Anterior cingulate cortex (tissue), 58 donors: ENCODE data around the gene ZFP91.
A peak's percentile ranks its signal among the peaks of the same experiment; 100 is the strongest.

ENCODE experiments used
- DNase-seq, 58 donors: peaks; one replicate each; lab custom pipeline; 2025; lab: John Stamatoyannopoulos, UW

The ZFP91 gene

DNA sequence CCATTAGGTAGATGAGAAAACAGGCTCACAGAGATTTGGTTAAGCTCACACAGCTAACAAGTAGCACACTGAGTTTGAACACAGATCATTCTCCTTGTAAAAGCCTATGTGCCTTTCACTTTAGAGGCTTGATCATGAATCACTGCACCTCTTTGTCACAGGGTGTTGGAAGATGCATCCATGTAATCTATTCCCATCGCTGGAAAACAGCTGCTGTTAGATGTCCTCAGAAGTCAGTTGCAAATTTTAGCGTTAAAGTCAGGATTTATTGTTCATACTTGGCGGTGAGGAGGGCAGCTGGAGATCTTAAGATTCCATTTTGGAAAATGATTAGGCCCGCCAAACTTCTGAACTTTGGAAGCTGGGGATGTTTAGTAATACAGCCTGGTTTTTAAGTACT is 46.2 kb downstream of the ZFP91 start:
- DNase-seq = no peak

GRCh38 chr11:58625826-58626460 is 47.1 kb downstream of the ZFP91 start:
- DNase-seq = no peak

- no peak for DNase-seq
Observed at GRCh38 chr11:58626934-58627483, 48.1 kb downstream of the ZFP91 start.

DNA sequence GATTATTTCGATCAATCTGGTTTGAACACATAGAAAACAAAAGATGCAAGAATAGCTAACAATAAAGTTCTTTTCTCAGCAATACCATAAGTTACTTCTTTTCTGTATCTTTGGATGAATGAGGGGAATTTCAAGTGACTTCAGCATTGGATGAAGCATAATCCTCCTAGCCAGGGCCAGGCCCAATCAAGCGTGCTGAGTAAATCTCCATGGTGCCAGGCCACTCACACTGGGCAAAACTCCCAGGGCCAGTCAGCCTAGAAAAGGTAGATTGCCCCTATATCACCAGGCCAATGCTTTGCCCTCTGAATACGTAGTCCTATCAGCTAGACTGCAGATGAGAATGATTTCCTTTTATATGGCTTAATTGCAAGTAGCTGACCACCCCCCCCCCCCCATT is 49.6 kb downstream of the ZFP91 start:
- peak in 14 of 58 donors; percentile 5 to 48 (median 17) for DNase-seq

- DNase-seq = peak in 2 of 58 donors; percentile 3 to 10
Observed at GRCh38 chr11:58629857-58630256, 51.0 kb downstream of the ZFP91 start.

GRCh38 chr11:58631378-58631777 is 52.5 kb downstream of the ZFP91 start:
- DNase-seq = no peak

DNA sequence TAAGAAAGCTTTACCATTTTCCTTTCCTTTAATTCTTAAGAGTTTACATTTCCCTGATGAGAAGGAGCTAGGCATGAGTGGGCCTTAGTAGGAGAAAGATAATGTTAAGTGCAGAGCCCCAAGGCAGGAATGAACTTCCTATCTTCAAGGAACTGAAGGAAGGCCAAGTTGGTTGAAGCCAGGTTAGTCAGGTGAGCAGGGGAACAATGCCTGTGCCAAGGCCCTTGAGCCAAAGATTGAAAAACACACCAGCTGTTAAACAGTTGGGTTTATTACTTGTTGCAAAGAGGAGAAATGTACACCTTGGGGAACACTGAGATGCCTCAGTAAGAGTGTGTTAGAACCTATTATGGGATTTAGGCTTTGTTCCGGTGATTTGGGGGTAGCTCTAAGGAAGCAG is 53.6 kb downstream of the ZFP91 start:
- no peak for DNase-seq

DNA sequence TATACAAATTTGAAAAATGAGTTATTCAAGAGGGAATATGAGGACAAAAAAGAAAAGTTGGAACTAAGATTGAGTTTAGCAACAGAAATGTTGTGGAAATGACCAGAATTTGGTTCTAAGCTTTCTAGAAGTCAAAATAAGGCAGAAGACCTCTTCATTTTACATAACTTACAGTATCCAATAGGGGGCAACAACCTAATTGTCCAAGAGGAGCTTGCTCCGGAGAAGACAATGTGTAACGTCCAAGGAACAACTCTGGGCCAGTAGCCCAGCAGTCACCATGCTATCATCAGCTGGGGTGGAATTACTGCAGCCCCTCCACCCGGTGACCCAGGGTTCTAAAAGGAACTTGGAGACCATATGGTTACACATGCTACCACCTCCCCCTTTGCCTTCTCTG is 57.7 kb downstream of the ZFP91 start:
- DNase-seq = no peak

DNA sequence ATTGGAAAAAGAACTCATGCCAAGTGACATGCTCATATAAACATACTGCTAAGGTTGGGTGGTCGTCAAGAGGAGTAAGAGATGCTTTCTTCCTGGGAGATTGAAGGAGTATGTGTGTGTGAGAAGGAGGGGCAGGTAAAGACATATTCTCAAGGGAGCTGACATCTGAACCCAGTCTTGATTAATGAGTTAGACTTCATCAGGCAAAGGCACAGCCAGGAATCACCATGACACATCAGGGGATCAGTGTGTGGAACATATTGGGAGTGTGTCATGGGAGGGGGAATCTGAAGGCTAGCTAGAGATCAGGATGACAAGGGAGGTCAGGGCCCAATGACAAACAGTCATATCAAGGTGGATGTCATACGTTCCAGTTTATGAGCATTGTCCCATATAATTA is 58.5 kb downstream of the ZFP91 start:
- no peak for DNase-seq

- DNase-seq = no peak
Observed at GRCh38 chr11:58639103-58639502, 60.2 kb downstream of the ZFP91 start.

- DNase-seq = peak in 13 of 58 donors; percentile 2 to 38 (median 9)
Observed at GRCh38 chr11:58639669-58640068, 60.8 kb downstream of the ZFP91 start.

GRCh38 chr11:58640386-58641023 is 61.6 kb downstream of the ZFP91 start:
- peak in 2 of 58 donors; percentile 15 to 17 for DNase-seq

DNA sequence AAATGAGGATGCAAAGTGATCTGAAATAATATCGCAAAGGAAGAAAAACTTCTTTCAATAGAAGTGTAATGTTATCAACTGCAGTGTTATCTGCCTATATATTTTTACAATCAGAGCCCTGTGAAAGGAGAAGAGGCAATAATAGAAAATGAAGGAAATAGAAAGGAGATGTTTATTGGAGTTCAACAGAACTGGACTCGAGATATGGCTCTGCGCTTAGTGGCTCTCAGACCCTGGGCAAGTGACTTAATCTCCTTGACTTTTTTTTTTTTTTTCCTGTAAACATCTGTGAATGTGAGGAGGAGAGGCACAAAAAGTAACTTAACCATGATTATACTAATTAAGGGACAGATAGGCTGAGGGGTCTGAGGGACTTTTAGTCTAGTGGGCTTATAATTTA is 62.5 kb downstream of the ZFP91 start:
- DNase-seq = no peak

DNA sequence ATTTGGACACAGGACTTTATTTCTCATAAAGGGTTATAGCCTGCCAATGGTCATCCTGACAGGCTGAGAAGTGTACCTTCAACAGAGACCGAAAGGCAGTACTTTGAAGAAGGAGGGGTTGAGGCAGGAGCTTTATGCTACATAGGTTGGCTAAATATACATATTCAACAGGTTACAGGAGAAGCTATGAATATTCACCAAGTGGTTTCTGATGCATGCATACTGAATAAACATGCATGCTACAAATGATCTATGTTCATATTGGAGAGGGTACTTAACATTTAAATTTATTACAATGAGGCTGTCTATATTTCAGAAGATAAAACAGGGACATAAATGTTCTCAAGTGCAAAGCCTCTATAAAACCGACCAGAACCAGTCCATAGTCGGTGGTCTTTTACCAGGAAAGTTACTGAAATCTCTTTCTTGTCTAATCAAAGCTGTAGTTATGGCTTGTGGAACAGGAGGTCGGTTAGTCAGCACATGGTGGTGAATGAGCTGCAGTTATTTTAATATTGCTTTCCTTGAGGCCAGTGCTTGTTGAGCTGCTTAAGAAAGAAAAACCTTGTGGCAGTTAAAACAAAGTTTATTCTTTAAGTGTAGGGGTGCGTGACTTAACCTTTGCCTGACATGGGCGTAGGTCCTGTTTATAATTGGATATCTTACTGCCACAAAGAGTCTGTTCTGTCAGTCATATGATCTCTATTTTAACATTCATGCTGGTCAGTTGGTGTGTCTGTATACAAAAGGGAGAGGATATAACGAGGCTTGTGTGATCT is 63.1 kb downstream of the ZFP91 start:
- DNase-seq = no peak

DNA sequence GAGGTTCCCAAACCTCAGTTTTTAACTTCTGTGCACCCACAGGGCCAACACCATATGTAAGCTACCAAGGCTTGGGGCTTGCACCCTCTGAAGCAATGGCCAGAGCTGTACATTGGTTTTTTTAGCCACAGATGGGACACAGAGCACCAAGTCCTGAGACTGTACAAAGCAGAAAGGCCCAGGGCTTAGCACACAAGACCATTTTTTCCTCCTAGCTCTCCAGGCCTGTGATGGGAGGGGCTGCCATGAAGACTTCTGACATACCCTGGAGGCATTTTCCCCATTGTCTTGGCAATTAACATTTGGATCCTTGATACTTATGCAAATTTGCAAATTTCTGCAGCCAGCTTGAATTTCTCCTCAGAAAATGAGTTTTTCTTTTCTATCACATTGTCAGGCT is 67.0 kb downstream of the ZFP91 start:
- DNase-seq = no peak

- no peak for DNase-seq
Observed at GRCh38 chr11:58647141-58647699, 68.4 kb downstream of the ZFP91 start.

DNA sequence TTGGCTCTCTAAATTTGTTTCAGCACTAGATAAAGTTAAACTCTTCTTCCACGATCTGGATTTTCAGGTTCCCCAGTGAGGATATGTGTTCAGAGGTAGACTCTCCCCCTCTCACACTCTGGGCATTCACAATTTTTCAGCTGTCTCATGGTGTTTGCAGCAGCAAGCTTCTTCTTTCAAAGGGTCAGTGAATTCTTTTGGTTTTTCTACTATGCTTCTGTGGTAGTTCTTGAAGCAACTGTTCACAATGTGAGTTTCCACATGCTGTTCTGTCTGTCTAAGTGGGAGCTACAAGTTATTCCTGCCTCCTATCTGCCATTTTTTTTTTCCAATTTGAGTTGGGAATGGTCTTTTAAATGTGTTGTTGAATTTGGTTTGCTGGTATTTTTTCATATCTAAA is 69.0 kb downstream of the ZFP91 start:
- no peak for DNase-seq

GRCh38 chr11:58649623-58650022 is 70.8 kb downstream of the ZFP91 start:
- no peak for DNase-seq

DNA sequence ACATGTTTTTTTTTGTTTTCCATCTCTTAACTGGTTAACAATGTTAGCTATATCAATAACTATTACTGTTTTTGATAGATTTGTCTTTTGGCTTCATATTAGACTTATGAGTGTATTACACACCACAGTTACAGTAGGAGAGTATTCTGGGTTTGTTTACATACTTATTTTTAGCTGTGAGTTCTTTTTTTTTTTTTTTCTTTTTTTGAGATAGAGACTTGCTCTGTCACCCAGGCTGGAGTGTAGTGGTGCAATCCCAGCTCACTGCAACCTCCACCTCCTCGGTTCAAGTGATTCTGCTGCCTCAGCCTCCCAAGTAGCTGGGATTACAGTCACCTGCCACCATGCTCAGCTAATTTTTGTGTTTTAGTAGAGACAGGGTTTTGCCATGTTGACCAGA is 71.6 kb downstream of the ZFP91 start:
- no peak for DNase-seq

DNA sequence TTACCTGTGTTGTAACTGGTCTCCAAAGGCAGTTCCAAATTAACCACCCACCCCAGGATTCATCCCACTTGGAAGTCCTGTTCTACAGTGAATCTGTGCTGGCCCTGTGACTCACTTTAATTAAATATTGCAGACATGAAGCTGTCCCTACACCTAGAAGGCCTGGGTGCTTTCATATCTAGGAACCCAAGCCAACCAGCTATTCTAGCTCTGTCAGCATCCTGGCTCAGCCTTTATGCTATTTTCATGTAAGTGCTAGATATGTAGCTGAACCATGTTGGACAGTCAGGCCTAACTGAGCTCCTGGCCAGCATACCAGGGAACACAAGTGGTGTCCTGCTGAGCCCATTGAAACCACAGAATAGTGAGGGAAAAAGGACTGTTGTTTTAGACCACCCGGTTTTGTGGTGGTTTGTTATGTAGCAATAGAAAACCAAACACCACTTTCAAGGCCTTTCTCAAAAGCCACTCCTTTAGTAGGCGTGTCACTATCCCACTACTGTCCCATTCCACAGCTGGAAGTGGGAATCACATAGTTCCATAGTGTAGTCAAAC is 73.9 kb downstream of the ZFP91 start:
- DNase-seq = no peak
